Activated B cell treated with CpG ODN at 0.5 μM for 24 hours (primary cell): Measurements from ENCODE around the gene AGO1. TPM values are rescaled to one million over a fixed set of nuclear protein-coding genes. Genes with fewer than 3 reads are reported as not detected.
"Not testable (repeated sequence)": the region's sequence is repeated elsewhere in the genome, so short reads cannot be mapped to it uniquely, and the experiment has no call there.

Experiments
- ATAC-seq: fragments of 200-7000 bp; cut with Tn5 transposase; one replicate; pipeline ENCODE4 v1.10.0; 2021; ENCODE audit warnings: low read depth, mild to moderate bottlenecking, moderate library complexity
- CTCF ChIA-PET: fragments of 350-600 bp; sonication (Branson Sonifier 250); formaldehyde crosslinking; loops from one replicate; lab custom pipeline; 2021; ENCODE audit warnings: antibody characterized with exemption; lab: Charles Lee
- POLR2A ChIA-PET: fragments of 350-600 bp; sonication (Branson Sonifier 250); formaldehyde crosslinking; loops from one replicate; lab custom pipeline; 2021; ENCODE audit warnings: antibody characterized with exemption; lab: Charles Lee
- DNase-seq: peaks from one replicate; pipeline ENCODE4 v3.0.0; 2022
- H3K27ac Mint-ChIP-seq: one replicate; pipeline ENCODE4 v1.8.0; 2020; ENCODE audit warnings: mixed read lengths
- H3K27me3 Mint-ChIP-seq: one replicate; pipeline ENCODE4 v1.8.0; 2021; ENCODE audit warnings: mixed read lengths
- H3K36me3 Mint-ChIP-seq: one replicate; pipeline ENCODE4 v1.8.0; 2021; ENCODE audit warnings: low read depth, mixed read lengths
- H3K4me1 Mint-ChIP-seq: one replicate; pipeline ENCODE4 v1.8.0; 2021; ENCODE audit warnings: mixed read lengths
- H3K4me3 Mint-ChIP-seq: one replicate; pipeline ENCODE4 v1.8.0; 2020; ENCODE audit warnings: mild to moderate bottlenecking, mixed read lengths
- H3K9me3 Mint-ChIP-seq: one replicate; pipeline ENCODE4 v1.8.0; 2020; ENCODE audit warnings: mixed read lengths
- CTCF ChIP-seq: fragments of 200-600 bp; IDR thresholded peaks from one replicate; pipeline ENCODE4 v1.8.0; 2022; ENCODE audit warnings: antibody characterized with exemption, mild to moderate bottlenecking
- intact Hi-C: fragments of 100-400 bp; cut with micrococcal nuclease; formaldehyde crosslinking; loops from one replicate; pipeline ENCODE4 v1.15.1; 2024
- total RNA-seq: library from RNA; stranded (reverse); gene quantifications from 2 replicates; pipeline ENCODE4 v1.2.3, GENCODE V29; 2022

Gene AGO1
- total RNA-seq, 1 donor from 2014 or later = 34.3 TPM

GRCh38 chr1:35968396-35968795 lies 85.4 kb downstream of the AGO1 start:
- no peak overlapping the region for H3K27ac Mint-ChIP-seq
- intact Hi-C loops = no loop called here
- CTCF ChIA-PET = no interaction called here
- H3K36me3 Mint-ChIP-seq = peaks cover 48% of the 10 kb centered on the region
- no peaks in the 10 kb centered on the region for H3K4me1 Mint-ChIP-seq
- DNase-seq = no peak
- no peak overlapping the region for H3K4me3 Mint-ChIP-seq
- POLR2A ChIA-PET = no interaction called here
- peaks cover 3% of the 10 kb centered on the region for H3K9me3 Mint-ChIP-seq
- no peaks in the 10 kb centered on the region for H3K27me3 Mint-ChIP-seq
- TF ChIP-seq CTCF = no peak
- no peak for ATAC-seq

- ChIA-PET CTCF (no interaction called here), POLR2A (no interaction called here)
- H3K9me3 Mint-ChIP-seq = peaks cover 6% of the 10 kb centered on the region
- no peak for TF ChIP-seq CTCF
- H3K4me1 Mint-ChIP-seq = no peaks in the 10 kb centered on the region
- DNase-seq = no peak
- H3K27ac Mint-ChIP-seq = no peak overlapping the region
- no peak for ATAC-seq
- intact Hi-C loops = no loop called here
- peaks cover 68% of the 10 kb centered on the region for H3K36me3 Mint-ChIP-seq
- no peaks in the 10 kb centered on the region for H3K27me3 Mint-ChIP-seq
- no peak overlapping the region for H3K4me3 Mint-ChIP-seq
Measured at GRCh38 chr1:35971601-35972000, 88.6 kb downstream of the AGO1 start.

GRCh38 chr1:35972631-35973030 lies 89.6 kb downstream of the AGO1 start:
- POLR2A ChIA-PET, ATAC-seq, H3K4me1 Mint-ChIP-seq, DNase-seq, CTCF ChIA-PET, H3K27ac Mint-ChIP-seq, H3K27me3 Mint-ChIP-seq, H3K9me3 Mint-ChIP-seq, intact Hi-C loops, H3K4me3 Mint-ChIP-seq: not testable (repeated sequence)
- H3K36me3 Mint-ChIP-seq = peaks cover 69% of the 10 kb centered on the region

GRCh38 chr1:35980090-35980489 lies 97.1 kb downstream of the AGO1 start:
- TF ChIP-seq CTCF = no peak
- ChIA-PET CTCF (no interaction called here), POLR2A (no interaction called here)
- Mint-ChIP-seq H3K36me3 (peaks cover 62% of the 10 kb centered on the region), H3K27ac (no peak overlapping the region), H3K9me3 (no peaks in the 10 kb centered on the region), H3K4me1 (no peaks in the 10 kb centered on the region), H3K4me3 (no peak overlapping the region), H3K27me3 (no peaks in the 10 kb centered on the region)
- ATAC-seq (no peak), DNase-seq (no peak)
- intact Hi-C loops = no loop called here

Other genes with a start within 250 kb of the AGO1 start
- 54.5 and 56.3 TPM in 2 replicates for gene PSMB2, start 241.7 kb upstream of the AGO1 start, total RNA-seq
- gene C1orf216, start 164.3 kb upstream of the AGO1 start, total RNA-seq = 4.4 and 5.8 TPM in 2 replicates
- gene CLSPN, start 113.2 kb upstream of the AGO1 start, total RNA-seq = 3.9 and 4.9 TPM in 2 replicates
- gene AGO4, start 75.2 kb upstream of the AGO1 start, total RNA-seq = 12.2 and 14.4 TPM in 2 replicates
- gene AGO3, start 47.9 kb downstream of the AGO1 start, total RNA-seq = 30.7 and 37.2 TPM in 2 replicates
- gene TEKT2, start 200.9 kb downstream of the AGO1 start, total RNA-seq = not detected in 2 replicates
- gene ADPRS, start 205.7 kb downstream of the AGO1 start, total RNA-seq = 23.0 and 23.9 TPM in 2 replicates
- gene COL8A2, start 242.0 kb downstream of the AGO1 start, total RNA-seq = 0.24 and 0.64 TPM in 2 replicates